Stimulated activated naive CD4-positive, alpha-beta T cell treated with Interleukin-2 at 50 U/mL for 16 hours (primary cell): ENCODE measurements around the gene MRTFB.

Experiments used
- DNase-seq: peaks from one replicate; lab custom pipeline; 2025; lab: John Stamatoyannopoulos, UW

The MRTFB gene

DNA sequence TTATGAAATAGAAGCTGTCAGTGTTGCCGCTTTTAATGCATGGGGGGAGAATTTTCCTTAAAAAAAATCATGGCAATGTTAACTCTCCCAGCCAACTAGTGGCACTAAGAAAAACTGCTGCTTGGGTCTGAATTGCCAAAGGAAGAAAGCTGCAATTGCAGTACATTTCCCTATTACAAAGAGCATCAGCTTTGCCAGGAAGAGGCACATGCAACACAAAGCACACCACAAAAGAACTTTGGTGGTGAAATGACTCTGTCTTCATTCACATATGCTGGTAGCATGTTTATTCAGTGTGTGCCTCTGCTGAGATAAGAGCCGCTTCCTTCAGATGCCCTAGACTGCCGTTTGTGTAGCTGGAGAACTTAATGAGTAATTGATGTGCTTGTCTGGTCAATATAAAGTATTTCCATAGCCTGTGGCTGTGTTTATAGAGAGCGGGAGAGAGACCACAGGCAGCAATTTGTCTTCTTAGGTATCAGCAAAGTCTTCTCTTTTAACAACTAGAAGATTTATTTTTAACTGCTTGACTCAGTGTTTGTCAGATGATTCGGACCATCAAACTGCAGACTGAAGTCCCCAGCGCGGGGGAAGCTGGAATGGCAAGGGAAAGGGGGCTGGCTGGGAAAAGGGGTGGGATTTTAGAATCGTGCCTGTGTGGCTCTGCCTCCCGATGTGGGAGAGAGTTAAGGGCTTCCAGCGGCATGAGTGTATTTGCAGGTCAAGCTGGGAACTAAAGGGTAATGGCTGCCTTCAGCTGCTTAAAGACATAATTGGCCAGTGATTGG is 115.1 kb downstream of the MRTFB start:
- DNase-seq = no peak

- DNase-seq = no peak
Measured at GRCh38 chr16:14186795-14187221, 115.7 kb downstream of the MRTFB start.

DNA sequence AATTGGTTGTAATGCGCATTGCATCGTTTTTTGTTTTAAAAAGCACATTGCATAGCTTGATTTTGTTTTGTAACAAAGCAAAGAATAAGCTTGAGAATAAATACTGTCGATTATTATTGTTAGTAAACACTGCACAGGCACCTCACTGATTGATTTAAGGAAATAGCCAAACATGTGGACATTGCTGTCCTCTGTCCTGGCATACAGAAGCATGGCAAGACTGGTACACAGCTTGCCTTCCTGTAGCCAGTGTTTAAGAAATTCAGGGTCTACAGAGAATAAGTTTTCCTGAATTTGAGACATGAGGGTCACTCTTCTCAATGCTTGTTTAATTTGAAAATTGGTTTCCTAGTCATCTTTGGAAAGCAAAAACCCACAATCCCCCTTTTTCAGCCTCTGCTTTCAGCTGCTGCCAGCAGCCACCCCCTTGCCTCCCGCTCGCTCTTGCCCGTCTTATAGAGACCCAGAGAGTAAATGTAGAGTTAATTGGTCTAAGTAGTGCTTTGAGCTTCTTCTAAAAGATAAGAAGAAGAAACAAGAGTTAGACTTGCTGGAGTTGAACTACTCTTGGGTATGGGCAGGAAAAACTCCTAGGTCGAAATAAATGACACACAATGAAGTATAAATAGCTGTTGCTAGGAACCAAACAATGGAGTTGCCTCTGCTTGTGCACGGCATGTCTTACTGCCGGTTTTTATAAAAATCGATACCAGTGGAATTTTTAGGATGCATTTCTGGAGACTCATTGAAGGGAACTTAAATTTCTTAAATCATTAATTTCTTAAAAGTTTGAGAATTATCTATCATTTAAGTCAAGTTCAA is 116.6 kb downstream of the MRTFB start:
- no peak for DNase-seq

GRCh38 chr16:14193316-14193871 is 122.3 kb downstream of the MRTFB start:
- DNase-seq = no peak

- DNase-seq = no peak
Measured at GRCh38 chr16:14194721-14195120, 123.6 kb downstream of the MRTFB start.

DNA sequence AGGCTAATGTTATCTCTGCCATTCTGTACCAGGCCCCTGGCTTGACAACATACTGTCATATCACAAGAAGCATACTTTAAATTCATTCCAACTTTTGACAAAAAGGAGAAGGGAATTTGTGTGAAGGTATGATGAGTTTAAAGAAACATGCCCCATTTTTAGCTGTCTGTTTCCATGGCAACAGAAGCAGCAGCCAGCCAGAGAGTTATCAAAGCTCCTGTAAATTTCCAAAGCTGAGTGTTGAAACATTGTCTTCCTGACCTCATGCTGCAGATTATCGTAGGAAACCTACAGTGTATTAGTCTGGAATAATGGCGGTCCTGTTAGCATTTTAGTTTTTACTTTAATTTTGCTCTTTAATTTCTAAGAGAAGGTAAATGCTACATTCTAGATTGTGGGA is 124.9 kb downstream of the MRTFB start:
- DNase-seq = no peak

GRCh38 chr16:14196539-14196938 is 125.4 kb downstream of the MRTFB start:
- DNase-seq = no peak

GRCh38 chr16:14198012-14198411 is 126.9 kb downstream of the MRTFB start:
- DNase-seq = no peak

DNA sequence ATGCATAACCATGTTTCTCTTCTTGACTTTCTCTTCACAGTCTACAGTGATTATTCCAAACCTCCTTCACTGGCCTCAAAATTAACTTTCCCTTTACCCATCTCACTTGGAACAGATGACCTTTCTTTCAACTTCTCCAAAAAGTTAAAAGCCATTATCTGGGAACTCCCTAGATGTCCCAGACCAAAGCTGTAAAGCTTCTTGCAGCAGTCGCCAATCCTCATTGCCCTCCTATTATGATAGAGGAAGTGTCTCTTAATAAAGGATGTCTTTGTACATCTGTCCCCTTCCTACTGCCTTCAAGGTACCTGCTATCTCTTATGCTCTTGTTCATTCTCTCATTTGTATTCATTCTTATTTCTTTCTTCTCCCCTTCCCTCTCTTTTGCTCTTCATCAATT is 127.5 kb downstream of the MRTFB start:
- no peak for DNase-seq

- DNase-seq = no peak
Measured at GRCh38 chr16:14199199-14199598, 128.1 kb downstream of the MRTFB start.

- DNase-seq = no peak
Measured at GRCh38 chr16:14199624-14200023, 128.5 kb downstream of the MRTFB start.

DNA sequence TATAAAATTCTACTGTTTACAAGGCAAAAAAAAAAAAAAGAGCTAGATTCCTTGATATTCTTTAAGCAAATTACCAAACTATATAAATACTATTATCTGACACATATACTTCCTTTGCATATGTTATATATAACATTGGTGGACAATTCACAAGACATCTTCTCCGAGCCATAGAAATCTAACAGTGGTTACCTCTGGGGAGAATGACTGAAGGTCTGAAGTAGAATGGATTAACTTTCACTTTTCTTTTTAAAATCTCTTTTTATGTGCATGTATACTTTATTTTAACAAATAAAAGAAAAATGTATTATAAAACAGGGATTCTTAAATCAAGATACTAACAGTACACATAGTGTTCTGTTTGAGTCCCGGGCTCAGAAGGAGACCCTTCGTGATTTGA is 131.0 kb downstream of the MRTFB start:
- DNase-seq = no peak

- DNase-seq = no peak
Measured at GRCh38 chr16:14202697-14203096, 131.6 kb downstream of the MRTFB start.

- no peak for DNase-seq
Measured at GRCh38 chr16:14203166-14203565, 132.0 kb downstream of the MRTFB start.

GRCh38 chr16:14205666-14206065 is 134.5 kb downstream of the MRTFB start:
- no peak for DNase-seq

GRCh38 chr16:14211856-14212543 is 140.9 kb downstream of the MRTFB start:
- DNase-seq = no peak

- DNase-seq = no peak
Measured at GRCh38 chr16:14215941-14216340, 144.8 kb downstream of the MRTFB start.

DNA sequence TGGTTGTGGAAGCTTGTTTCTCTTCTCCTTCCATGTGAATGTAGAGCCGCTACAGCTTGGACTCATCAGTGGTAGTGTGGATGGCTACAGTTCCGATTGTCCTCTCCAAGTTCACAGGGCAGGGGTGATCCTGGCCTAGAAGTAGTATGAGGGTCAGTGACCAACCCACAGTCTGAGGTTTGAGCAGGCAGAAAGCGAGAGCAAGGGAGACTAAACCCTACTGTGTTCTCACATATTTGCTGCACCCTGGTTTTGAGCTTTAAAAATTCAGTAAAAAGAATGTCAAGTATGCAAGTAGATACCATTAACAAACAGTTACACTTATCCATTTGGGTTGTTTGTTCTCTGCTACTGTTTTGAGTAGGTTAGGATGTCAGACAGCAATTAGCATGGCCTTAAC is 148.9 kb downstream of the MRTFB start:
- no peak for DNase-seq

DNA sequence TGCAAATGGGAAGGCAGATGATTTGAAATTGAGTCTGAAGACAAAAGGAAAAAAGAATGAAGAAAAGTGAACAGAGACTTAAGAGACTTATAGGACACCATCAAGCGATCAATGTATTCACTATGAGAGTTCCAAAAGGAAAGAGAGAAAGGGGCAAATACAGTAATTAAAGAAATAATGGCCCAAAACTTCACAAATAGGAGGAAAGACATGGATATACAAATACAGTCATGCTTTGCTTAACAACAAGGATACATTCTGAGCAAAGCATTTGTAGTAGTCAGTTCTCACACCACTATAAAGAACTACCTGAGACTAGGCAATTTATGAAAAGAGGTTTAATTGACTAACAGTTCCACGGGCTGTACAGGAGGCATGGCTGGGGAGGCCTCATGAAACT is 152.5 kb downstream of the MRTFB start:
- no peak for DNase-seq

DNA sequence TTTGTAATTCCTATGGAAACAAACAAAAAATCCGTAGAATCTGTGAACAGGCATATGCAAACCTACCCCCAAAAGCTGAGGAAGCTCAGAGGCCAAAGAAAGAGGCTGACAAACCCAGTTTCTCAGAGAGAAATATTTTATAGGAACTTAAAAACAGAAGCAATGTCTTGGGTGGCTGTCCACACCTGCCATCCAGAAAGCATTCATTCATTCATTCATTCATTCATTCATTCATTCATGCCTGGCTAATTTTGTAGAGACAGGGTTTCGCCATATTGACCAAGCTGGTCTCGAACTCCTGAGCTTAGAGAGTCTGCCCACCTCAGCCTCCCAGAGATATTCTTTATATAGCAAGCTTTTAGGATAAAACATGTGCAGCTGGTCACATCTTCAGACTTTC is 154.3 kb downstream of the MRTFB start:
- DNase-seq = no peak

DNA sequence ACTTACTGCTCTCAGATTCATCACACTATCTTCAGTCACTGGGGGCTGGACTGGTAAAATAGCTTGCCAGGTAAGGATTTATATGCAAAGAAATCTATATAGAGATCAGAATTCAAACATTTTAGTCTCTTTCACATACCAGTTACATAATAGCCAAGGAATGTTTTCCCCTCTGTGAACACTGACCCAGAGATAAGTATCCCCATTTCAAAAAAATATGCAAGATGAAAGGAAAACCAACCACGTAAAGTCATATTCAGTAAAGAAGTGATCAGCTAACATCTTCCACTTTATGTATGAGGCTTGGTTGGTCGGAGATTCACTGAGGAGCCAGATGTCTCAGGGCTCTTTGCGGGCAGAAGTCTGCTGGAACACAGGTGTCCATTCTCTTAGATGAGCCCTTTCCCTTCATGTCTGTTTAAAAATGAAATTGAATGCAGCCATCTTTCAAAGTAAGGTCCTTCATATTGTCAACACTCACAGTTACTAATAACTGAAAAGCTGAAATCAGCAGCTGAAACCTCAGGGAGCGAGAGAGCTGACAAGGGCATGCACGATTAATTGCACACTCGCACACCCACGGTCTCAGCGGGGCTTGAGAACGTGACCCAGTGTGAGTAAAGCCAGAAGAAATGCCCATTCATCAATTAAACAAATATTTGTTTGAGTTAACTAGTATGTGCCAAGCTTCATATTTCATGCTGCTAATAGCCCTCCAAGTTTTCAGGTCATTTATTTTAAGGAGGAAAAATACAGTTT is 161.2 kb downstream of the MRTFB start:
- DNase-seq = no peak

GRCh38 chr16:14236401-14236800 is 165.3 kb downstream of the MRTFB start:
- DNase-seq = no peak
